NCI-H2107 treated with DMSO at 0.1 percent for 48 hours (cell line): Measurements from ENCODE around the gene NOD2.
A peak's percentile ranks its signal among the peaks of the same experiment; 100 is the strongest.

Experiments
- DNase-seq: peaks from one replicate; lab custom pipeline; 2025; ENCODE audit not compliant: unreplicated experiment; lab: John Stamatoyannopoulos, UW

The NOD2 gene

GRCh38 chr16:50692999-50693781 is at the start of gene NOD2:
Gene NOD2 (plus strand): TSS chr16:50693606. CDS start chr16:50699496, 5,890 bp downstream.
- DNase-seq: no peak

DNA sequence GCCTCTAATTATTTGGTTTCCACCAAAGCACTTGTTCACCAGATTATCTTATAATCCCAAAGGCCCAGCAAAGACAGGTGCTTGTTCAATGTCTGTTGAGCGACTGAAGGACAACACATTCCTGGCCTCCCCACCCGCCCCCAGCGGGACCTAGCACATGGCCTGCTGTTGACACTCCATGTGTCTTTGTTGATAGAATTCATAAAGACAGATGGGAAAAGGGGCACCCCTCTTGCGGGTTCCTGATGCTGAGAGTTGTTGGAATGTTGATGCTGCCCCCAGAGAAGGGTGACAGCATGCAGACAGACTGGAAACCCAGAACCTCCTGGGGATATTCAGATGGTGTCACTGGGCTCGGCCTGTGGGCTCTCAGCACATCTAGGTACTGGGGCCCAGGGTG is 49.2 kb upstream of the NOD2 start:
- no peak for DNase-seq

- DNase-seq: no peak
Observed at GRCh38 chr16:50644729-50645128, 48.7 kb upstream of the NOD2 start.

DNA sequence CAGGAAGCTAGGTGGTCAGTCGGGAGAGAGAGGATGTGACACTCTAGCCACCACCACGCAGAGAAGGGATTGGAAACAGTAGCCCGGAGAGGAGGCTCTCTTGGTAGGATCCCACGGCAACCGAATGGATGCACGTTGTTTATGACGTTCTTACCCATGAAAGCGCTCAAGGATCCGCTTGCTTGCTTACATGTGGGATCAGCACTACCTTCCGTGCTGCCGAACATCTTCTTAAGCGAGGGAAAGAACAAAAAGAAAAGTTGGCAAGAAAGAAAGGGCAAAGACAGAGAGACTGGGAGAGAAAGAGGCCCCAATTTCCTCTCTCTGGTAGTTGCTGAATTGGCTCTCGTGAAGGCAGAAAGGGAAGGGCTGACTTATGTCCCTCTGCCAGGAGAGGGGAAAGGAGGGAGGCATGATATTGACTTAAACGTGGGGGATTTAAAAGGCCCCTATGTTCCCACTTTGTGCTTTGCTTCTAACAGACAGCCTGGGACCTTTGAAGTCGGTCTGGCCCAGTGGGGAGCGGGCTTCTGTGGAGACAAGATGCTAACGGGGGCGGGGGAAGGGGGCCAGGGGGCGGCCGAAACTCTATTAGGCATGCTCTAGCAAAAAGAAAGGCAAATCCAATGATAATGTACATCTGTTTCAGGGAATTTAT is 47.7 kb upstream of the NOD2 start:
- no peak for DNase-seq

- no peak for DNase-seq
Observed at GRCh38 chr16:50646345-50646744, 47.1 kb upstream of the NOD2 start.

GRCh38 chr16:50651835-50652438 is 41.5 kb upstream of the NOD2 start:
- no peak for DNase-seq

- DNase-seq: no peak
Observed at GRCh38 chr16:50652836-50653425, 40.5 kb upstream of the NOD2 start.

DNA sequence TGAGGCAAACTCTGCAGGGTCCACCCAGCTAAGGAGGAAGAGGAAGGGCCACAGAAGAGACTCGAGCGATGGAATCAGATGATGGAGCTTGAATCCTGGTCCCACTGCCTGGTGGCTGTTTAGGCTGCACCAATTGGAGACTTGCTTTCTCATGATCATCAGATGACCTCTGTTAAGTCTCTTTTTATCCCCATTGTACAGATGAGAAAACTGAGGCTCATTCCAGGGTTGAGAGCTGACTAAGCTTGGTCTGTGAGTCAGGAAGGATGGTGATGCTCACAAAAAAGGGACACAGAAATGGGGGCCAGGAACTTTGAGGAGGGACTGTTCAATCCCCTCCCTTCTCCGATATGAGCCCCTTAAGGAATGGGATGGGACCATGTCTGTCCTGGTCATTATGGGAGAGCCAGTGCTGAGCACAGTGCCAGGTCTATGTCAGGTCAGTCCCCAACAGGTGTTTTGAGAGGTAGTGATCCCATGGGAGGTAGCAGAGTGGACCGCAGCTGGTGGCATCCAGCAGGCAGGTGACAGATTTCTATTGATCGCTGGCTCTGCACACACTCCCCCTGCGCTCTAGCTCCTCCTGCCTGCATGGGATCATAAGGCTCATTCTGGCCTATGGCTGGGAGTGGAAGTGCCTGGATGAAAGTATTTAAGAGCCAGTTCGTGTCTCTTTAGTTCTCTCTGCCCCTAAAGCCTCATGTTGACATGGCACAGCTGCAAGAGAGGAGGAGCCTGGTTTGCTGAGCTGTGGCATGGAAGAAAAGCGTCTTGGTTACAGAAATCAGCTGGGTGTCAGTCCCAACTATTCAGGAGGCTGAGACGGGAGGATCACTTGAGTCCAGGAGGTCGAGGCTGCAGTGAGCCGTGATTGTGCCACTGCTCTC is 39.5 kb upstream of the NOD2 start:
- DNase-seq: peak; percentile 74

DNA sequence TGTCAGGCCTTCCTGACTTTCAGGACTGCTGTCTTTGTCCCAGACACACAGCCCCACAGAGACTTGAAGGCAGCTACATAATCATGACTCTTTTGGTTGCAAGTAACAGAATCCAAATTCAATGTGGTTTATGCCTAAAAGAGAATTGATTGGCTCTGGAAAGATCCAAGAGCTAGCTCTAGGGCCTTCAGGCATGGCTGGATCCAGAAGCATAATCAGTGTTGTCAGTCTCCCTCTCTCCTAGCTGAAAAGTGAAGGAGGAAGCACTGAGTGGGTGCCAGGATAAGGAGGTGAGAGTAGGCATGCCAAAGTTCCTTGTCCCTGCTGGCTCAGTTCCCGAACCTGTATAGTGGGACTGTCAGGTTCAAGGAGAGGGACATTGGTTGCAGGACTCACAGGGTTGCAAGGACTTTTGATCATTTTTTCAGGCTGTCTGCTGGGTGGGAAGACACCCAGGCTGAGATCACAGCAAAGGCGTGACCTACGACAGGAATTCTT is 37.8 kb upstream of the NOD2 start:
- no peak for DNase-seq

DNA sequence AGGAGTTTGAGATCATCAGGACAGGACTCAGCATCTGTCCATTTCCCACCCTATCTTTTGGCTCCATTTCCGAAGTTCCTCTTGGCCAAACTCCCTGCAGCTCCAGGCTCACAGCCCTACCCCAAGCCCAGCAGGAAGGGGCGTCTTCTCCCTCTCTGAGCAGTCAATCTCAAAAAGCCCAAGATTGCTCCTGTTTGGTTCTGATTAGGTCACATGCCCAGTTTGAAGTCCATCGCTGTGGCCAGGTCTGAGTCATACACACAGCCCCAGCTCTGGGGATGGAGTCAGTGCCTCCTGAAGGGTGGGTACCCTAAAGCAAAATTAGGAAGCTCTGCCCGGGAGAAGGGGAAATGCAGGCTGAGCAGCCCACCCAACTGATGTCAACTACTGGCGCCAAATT is 36.2 kb upstream of the NOD2 start:
- DNase-seq: no peak

- no peak for DNase-seq
Observed at GRCh38 chr16:50659806-50660205, 33.6 kb upstream of the NOD2 start.

- DNase-seq: no peak
Observed at GRCh38 chr16:50662306-50662940, 31.0 kb upstream of the NOD2 start.

GRCh38 chr16:50664270-50664669 is 29.1 kb upstream of the NOD2 start:
- no peak for DNase-seq

GRCh38 chr16:50665128-50665878 is 28.1 kb upstream of the NOD2 start:
- DNase-seq: no peak

GRCh38 chr16:50666658-50667496 is 26.5 kb upstream of the NOD2 start:
- DNase-seq: no peak

- no peak for DNase-seq
Observed at GRCh38 chr16:50667497-50668367, 25.7 kb upstream of the NOD2 start.

DNA sequence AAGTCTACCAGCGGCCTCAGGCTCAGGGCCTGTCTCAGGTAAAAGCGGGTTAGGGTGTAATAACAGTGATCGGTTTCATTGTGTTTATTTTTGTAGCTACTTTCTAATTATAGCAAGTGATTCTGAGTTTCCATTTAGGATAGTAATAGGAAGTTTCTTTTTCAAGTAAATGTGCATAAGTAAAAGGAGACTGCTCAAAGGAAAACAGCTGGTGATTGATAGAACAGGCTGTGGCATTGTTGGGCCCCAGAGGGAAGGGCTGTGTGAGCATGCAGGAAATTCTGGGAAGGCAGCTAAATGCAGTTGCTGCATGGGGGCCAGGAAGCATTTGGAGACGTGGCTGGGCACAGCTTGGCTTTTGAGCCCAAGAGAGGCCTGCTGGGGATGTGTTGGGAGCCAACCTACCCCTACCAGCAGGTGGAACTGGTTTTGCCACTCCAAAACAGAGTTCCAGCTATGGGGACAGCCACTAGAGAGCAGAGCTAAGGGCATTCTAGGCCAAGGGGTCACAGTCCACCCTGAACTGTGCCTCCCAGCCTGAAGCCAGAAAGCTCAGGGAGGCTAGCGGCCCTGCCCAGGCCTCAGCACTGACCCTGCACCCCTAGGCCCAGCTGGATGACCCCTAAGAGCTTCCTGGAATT is 24.9 kb upstream of the NOD2 start:
- no peak for DNase-seq
